Stimulated activated CD4-positive, alpha-beta T cell treated with anti-CD3 and anti-CD28 coated beads, TNF-alpha, amount 100 ng/mL, for 4 hours (primary cell): ENCODE results near the gene ITGA11.
"Not testable (repeated sequence)": the region's sequence is repeated elsewhere in the genome, so short reads cannot be mapped to it uniquely, and the experiment has no call there.

Experiments
- DNase-seq, 3 experiments: peaks; one replicate each; pipeline ENCODE4 v3.0.0-alpha.2; 2020; ENCODE audit warnings: low read depth in 3 of 3

Gene ITGA11

DNA sequence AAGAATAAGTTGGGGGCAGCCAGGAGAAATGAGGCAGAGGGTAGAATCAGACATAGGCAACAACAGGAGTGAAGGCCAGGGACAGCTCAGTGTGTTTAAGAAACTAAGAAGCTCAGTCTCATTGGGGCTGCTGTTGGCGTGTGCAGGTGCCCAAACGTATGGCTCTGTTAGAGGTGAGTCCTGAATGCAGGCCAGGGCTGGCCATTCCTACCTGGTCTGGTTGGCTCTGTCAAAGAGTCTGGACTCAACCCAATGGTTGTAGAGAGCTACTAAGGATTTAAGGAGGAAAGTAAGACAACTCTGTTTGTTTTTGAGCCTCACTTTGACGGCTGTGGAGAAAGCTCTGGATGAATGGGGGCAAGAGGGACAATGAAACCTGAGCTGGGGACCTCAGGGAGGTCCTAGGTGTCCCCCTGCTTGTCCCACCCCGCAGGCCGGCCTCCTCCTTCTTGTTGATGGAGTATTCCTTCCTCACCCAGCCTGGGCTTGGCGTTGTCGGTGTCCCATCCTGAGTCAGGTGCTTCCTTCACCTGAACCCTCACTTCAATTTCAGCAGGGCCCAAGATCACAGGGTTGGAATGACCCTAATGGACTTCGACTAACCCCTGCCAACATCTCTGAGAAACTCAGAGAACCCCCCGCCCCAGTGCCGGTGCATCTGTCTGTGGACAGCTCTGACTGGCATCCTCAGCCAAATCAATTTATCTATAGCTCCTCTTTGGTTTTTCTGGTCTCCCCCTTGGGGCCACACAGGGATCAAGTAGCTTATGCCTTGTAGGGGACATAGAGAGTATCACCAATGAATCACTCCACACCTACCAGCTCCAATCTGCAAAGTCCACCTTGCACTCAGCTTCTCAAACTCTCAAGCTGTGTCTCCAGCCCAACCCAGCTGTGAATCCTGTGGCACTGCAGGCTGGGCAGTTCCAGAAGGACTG, 8.3 kb downstream of the ITGA11 start:
- DNase-seq, result no peak

GRCh38 chr15:68422403-68423145, 9.4 kb downstream of the ITGA11 start:
- not testable (repeated sequence) for DNase-seq

DNA sequence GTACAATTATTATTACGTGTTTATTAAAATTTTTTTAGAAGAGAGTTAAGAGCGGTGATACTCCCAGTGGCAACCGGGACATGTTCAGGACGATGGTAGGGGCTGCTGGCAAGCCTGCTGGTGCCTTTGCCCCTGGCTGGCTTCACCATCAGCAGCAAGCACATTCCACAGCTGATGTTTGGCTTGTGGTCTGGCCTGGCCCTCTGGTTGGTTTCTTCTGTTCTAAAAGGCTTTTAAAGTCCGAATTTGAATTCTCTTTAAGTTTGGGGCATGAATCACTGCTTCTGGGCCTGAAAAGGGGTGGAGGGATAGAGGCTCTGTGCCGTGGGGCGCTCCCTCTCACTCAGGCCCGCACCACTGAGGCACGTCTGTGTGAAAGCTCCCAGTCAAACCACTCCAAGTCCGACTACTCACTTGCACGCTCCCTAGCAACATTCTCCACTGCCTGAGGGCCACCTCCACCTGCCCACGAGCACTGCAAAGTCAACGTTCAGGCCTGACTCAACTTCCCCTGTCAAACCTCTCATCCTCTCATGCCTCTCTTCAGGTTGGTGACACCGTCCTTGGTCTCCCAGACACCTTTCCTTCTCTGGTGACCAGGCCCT, 10.1 kb downstream of the ITGA11 start:
- no peak for DNase-seq

DNA sequence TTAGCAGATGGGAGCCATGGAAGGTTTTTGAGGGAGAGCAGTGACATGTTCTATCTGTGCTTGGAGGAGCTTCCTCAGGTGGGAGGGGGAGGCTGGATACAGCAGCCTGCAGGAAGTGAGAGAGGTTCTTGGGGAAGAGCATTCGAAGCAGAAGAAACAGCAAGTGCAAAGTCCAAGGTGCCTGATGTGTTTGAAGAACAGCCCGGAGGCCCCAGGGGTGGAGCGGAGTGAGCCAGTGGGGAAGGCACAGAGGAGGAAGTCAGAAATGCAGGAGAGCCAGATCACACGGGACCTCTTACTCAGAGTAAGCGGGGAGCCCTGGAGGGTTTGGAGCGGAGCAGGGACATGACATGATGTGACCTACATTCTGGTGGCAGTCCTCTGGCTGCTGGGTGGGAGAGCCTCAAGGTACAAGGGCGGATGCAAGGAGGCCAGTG, 10.8 kb downstream of the ITGA11 start:
- no peak for DNase-seq

DNA sequence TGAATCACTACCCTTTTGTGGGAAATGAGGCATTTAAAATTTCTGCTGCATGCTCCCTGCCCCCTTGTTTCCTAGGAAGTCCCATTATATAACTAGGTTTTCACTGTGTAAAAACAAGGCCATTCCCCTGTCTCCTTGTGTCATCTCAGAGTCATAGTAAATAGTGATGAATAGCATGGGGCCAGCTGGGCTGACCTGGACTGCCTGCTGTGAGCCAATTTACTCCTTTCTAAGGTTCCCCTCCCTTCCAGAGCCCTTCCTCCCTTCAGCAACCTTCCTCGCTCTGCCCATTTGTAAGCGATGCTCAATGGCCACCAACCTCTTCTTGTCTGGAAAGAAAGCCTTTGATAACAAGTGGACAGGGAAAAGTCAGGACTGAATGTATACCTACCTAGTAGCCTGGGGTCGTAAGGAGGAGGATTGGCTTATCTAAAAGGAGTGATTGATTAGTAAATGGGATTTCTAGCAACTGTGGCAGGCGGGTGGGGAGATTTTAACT, 11.7 kb downstream of the ITGA11 start:
- no peak for DNase-seq

GRCh38 chr15:68419301-68420175, 12.4 kb downstream of the ITGA11 start:
- DNase-seq, result no peak

DNA sequence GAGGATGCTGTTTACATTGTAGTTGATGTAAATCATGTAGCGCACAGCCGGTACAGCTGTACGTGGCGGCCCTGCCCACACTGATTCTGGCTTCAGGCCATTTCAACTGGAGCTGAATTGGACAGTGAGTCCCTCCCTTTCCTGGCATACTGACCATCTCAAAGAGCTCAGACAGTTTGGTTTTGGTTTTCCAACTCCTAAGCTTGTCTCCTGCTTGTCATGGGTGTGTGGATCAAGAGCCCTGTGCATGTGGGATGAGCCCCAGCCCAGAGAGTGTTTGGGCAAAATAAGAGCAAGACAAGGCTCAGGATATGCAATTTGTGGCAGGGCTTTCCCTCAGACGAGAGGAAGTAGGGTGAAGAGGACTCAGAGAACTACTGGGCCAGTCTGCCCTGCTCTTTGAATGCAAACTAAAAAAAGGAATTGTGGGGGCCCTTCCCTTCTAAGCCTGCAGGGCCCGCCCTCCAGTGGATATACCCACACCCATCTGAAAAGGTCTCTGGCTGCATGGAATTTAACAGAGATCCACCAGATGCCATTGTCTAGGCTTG, 13.3 kb downstream of the ITGA11 start:
- no peak for DNase-seq

DNA sequence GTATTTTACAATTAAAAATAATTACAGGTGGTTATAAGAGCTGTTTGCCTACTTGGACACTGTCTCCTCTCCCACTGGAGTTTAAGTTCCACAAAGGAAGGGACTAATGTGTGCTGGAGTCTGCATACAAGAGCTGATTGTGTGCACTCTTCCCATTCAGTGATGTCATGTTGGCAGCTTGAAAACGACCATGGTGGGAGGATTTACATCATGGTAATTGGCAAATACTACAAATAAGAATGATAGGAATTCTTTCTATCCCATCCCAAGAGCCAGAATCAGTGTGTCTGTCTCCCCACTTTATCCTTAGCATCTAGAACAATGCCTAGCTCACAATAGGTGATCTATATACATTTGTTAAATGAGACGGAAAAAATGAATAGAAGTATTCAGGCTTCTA, 14.1 kb downstream of the ITGA11 start:
- DNase-seq, result no peak

DNA sequence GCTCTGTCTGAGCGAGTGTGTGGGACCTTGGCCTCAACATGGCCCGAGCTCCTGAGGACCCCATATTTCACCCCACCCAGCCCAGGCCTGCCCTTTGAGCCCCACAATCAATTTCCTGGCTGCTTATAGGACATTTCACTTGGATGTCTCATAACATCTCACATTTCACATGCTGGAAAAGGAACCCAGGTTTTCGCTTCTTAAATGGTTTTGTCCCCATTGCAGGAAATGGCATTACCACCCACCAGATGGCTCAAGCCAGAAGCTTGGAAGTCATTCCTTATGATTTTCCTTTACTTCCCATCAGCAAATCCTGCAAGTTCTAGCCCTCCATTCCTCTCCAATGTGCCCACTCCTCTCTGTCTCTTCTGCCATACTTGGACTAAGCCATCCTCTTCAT, 14.9 kb downstream of the ITGA11 start:
- no peak for DNase-seq

DNA sequence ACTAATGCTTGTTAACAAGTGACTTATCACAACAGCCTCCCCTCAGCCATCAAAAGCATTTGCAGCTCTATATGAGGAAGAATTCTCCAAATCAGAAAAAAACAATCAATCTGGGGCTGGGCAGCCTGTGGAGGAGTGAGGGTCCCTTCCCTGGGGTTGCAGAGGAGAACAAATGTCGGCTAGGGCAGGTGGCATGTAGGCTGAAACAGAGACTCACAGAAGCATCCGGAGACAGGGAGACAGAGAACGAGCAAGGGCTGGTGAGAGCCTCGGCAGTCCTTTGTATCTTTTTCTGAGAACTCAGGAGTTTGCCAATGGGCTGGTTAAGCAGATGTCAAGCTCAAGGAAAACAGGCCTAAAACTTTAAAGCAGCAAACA, 15.8 kb downstream of the ITGA11 start:
- DNase-seq, result no peak

DNA sequence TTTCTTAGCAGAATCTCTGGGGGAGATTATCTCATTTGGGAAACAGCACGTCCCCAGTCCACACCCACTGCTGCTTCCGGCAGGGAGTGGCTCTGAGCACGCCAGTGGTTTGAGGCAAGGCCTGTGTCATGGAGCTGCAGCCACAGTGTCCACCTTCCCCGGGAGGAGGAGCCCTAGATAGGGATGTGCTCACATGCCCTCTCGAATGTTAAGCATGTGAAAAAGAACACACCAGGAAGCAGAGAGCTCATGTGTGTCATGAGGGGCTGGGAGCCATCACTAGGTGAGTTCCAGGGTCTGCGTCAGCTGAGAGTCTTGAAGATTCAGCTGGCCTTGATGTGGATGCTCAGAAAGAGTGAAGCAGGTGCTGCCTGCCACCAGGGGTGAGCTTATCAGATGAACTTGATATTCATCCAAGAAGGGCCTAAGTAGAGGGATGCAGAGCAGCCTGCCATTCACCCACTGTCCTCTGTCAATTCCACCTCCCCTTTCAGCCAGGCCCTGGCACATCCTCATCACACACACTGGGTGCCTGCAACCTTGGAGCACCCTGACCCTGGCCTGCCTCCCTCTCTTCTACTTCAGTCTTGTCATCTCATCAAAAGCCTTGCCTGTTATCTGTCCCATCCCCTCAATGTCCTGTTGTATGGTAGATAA, 16.3 kb downstream of the ITGA11 start:
- no peak for DNase-seq

DNA sequence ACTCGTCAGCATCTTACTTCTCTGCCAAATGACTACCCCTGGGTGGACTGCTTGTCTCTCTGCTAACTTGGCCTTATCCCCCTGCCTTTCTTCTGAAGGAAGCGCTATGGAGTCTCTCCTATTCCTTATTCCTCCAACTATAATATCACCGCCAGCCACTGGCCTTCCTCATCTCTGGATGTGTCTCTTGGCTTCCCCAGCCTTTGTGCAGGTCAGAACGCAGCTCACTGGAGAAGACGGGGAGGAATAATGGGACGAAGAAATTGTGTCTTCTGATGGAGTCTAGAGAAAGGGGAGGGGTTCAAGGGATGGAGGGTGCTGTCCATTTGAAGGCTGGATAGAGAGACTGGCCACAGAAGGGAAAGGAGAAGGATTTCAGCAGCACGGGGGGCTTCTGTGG, 16.9 kb downstream of the ITGA11 start:
- no peak for DNase-seq

GRCh38 chr15:68414591-68414990, 17.4 kb downstream of the ITGA11 start:
- DNase-seq, result no peak

DNA sequence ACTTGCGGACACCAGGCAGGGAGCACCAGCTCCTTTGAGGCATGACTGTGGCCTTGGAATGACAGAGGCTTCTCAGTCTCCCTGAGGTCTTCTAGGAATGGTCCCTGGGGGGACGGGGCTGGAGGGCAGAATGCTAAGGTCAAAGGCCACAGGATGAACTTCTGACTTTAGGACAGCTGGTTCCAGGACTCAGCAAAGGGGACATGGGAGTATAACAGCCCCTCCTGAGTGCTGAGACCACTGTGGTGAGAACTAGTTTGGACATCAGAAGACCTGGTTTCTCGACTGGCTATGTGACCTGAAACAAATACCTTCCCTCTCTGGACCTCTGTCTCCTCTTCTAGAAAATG, 17.8 kb downstream of the ITGA11 start:
- DNase-seq, result no peak

DNA sequence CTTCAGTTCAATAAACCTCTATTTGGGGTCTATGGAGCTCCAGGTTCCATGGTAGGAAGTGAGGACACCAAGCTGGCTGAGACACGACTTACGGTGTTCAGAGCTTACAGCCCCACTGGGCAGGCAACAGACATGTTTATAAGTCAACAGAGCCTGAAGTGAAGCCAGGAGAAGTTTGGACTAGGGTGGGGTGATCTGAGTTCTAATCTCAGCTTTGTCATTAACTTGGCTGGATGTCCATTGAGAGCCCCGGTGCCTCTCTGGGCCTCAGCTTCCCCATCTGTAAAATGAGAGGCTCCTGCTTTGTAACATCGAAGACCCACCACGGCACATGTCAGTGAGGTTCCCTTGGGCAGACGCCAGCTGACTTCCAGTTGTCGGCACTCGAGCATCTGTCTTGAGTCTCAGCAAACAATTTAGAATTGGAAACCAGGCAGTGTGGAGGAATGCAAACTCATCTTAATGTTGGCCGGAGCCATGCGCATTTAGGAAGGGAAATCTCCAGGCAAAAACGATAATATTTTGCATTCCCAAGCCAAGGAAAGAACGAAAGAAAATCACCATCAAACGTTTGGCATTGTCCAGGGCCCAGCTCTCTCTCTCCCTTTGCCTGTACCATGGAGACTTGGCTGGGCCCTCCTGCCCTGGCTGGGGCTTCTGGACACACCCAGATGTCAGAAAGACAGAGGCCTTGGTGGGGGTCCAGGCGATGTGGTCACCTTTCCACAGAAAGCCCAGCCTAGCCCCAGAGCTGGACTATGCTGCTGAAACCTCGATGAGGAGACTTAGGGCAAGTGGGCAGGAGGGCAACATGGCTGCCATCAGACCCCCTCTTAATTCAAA, 18.4 kb downstream of the ITGA11 start:
- DNase-seq, result no peak

- no peak for DNase-seq
These were observed 19.7 kb downstream of the ITGA11 start for GRCh38 chr15:68412218-68412617.

- no peak for DNase-seq
These were observed 20.2 kb downstream of the ITGA11 start for GRCh38 chr15:68411735-68412134.

DNA sequence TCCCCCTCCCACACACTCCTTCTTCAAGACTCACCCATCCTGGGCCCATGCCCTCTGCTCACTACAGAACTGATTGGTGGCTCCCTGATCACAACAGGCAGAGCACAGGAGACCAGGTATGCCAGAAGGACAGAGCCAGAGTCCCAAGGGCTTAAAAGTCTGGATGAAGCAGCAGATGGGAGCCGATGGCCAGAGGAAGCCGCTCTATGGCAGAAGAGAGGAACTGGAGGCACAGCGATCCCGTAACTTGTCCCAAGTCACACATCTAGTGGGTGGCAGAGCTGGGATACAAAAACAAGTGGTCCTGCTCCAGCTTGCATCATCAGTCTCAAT, 20.7 kb downstream of the ITGA11 start:
- DNase-seq, result no peak

- no peak for DNase-seq
These were observed 21.3 kb downstream of the ITGA11 start for GRCh38 chr15:68410466-68411342.
